DMS53 treated with DMSO at 0.1 percent for 48 hours (cell line): ENCODE results near the gene MAP3K2.

Source experiments
- DNase-seq: peaks from one replicate; lab custom pipeline; 2025; ENCODE audit not compliant: unreplicated experiment; lab: John Stamatoyannopoulos, UW

MAP3K2 gene

DNA sequence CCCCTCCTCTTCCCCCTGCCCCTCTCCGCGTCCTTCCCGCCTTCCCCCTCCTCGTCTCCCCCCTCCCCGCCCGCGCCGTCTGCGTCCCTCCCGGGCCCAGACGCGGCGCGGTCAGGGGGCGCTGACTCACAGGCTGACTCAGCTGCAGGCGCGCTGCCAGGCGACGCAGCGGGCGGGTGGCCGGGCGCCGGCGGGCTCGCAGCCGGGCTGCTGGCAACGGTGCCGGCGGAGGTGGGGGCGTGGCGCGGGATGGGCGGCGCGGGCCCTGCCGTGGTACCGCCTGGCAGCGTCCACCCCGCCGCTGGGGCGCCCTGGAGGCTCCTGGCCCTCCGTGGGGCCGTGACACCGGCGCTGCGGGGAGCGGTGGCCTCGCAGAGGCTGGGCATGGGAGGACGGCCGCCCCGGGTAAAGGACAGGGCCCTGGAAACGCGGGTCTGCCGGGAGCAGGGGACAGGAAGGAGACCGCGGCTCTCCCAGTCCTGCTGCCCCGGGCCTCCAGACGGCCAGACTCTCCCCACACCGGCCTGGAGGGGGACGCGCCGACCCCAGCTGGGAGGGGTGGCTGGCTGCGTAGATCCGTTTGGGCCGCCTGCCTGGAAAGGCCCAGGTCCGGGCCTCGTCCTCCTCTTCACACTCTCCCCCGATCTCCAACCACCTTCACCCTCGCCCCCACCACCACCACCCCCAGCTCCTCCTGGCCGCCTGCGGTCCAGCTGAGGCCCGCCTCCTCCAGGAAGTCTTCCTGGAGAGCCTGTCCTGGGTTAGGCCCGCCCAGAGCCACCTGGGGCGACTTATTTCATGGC lies 20.4 kb upstream of the MAP3K2 start:
- peak; percentile 84 for DNase-seq

DNA sequence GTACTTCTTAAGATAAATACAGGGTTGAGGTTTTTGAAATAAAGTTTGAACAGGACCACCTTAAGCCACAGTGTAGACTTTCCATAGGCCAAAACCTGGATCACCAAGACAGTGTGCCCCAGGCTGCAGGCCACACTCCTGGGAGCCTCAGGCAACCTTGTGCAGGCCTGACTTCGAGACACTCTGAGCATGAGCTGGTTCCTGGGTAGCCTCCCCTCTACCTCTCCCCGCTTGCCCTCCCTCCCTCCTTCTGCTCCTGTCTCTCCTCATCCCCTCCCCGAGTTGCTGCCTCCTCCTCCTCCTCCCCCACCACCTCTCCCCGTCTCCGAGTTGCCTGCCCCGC lies 19.9 kb upstream of the MAP3K2 start:
- peak; percentile 83 for DNase-seq

DNA sequence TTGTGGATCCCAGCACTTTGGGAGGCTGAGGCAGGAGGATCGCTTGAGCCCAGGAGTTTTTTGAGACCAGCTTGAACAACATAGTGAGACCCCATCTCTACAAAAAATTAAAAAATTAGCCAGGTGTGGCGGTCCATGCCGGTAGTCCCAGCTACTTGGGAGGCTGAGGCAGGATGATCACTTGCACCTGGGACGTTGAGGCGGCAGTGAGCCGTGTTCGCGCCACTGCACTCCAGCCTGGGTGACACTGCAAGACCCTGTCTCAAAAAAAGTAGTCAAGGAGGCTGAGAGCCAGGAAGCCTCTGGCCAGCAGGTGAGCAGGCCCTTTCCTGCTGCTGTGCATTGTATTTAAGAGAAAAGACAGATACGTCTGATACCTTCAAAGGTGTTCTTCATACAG lies 19.3 kb upstream of the MAP3K2 start:
- no peak for DNase-seq

DNA sequence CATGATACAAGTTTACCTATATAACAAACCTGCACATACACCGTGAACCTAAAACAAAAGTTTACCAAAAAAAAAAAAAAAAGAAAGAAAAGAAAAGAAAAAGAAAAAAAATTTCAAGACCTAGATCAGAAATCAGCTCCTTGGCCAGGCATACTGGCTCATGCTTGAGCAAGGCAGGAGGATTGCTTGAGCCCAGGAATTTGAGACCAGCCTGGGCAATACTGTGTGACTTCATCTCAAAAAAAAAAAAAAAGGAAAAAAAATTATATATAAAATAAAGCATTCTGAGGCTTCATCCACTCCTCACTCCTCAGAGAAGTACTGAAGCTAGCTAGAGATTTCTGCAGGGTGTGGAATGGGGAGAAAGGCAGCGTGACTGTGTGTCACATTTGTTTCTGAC lies 18.7 kb upstream of the MAP3K2 start:
- DNase-seq = no peak

DNA sequence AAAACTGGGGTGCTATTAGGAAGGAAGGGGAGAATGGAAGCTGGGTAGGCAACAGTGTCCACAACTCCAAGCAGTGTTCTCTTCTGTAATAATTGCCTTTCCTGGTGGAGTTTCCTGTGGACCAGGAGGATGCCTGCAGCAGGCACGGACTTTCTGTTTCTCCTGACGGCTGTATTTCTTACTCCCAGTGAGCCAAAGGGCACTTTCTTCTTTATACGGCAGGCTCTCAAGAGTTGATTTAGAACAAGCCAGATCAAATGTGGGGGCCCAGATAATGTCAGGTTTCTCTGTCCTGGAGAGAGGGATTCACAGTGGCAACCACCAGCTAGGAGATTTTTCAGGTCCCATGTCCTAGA lies 17.5 kb upstream of the MAP3K2 start:
- DNase-seq = no peak

DNA sequence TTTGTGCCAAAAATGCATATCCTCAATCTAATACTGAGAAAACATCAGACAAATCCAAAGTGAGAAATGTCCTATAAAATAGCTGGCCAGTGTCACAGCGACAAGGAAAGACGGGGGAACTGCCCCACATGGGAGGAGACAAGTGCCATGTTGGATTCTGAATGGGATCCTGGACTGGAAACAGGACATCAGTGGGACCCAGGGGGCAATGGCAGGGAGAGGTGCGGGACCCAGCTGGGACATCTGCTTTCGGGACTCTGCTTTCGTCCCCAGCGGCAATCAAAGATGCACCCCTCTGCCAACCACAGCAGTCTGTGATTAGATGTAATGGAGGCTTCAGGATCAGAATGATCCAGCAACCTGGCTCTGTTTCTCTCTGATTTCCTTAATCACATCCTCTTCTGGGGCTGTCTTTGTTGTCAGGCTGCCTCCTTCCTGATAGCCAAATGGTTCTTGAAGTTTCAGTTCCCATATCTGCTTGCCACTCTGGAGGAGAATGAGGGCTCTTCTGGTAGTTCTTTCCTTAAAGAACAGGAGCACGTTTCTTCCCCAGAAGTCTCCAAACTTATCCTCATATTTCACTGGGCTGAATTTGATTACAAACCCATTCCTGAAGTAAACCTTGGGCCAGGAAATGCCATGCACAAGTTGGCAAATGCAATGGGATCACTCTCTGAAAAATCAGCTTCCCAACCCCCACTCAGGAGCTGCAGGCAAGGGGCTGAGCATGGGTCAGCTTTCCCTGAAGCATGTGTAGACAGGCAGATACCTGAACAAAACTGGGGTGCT lies 16.9 kb upstream of the MAP3K2 start:
- DNase-seq = no peak

DNA sequence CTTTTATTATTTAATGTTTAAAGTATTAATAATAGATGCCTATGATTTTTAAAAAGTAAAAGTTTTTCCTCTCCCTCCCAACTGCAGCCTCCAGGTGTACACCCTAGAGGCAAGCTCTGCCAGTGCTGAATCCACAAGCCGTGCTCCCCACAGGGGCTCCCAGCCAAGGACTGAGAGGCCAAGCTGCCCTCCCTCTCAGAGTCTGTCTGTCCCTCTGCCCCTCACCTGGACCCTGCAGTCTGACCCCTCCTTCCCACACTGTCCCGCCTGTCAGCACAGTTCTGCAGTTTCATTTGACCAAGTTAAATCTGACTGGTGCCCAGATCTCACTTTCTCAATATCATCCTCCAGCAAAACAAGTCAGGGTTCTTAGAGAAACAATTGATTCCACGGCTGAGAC lies 15.7 kb upstream of the MAP3K2 start:
- no peak for DNase-seq

DNA sequence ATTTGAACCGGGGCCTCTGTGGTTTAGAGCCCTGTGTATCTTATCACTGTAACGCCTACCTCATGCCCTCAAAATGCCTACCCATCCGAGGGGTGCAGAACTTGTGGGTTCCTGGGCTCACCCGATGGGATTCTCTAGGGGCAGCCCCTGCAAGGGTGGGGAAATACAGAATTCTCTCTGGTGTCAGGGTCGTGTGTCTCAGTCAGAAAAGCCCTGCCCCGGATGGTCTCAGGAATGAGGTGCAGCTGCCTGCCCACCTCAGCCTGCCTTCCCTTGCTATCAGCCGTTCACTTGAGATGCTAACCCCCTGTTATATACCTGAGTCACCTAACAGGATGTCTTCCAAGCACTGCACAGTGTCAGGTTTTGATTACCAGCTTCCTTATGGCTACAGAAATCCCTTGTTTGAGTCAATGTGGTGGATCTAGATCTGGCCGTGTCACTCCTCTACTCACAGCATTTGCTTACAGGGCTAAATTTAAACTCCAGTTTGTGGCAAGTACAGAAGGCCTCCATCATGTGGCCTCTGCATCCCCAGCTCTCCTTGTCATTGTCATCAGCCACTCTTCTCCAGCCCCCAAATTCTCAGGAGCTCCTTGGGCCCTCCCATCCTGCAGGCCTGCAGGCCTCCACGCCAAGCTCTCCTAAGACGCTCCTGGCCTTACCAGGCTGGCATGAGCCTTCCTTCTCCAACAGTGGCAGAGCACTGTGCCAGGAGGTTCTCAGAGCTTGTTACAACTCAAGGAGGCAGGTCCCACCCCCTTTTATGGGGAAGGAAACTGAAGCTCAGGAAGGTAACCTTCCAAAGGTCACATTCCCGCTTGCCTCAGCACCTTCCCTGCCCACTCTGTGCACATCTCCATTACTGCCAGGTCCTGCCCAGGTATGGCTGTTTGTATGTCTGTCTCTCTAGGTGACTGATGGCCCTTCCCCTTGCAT lies 14.3 kb upstream of the MAP3K2 start:
- DNase-seq = no peak

DNA sequence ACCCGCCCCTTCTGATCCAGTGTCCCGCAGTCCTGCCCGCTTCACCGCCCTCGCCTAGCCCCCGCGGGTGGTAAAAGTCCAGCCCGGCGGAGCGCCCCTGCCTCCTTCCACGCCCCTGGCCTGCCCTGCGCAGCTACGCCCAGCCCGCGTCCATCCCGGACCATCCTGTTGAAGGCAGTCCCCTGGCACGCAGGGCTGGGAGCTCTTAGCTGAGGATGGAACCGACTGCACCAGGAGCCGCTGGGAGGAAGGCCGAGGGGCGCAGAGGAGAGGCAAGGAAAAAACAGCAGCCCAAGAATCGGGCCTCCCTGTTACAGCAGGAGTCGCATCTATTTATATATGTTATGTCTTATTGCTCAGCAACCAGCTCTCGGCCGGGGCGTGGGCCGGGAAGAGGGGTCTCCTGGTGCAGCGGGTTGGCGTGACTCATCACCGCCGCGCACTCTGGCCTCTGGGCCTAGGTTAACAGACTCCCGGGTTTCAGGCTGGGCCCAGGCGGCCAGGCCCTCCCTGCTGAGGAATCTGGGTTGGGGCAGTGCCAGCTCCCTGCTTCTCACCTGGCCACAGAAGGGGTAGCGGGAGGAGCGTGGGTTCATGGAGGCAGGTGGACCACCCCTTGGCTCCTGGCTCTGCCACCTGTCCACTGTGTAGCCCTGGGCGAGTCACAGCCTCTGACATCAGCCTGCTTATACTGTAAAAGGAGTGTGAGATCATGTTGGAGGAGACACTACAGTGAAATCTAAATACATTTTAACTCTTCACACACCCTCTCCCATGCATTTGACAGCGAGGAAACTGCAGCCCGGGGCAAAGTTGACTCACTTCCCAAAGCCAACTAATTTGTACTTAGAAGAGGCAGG lies 13.4 kb upstream of the MAP3K2 start:
- no peak for DNase-seq

DNA sequence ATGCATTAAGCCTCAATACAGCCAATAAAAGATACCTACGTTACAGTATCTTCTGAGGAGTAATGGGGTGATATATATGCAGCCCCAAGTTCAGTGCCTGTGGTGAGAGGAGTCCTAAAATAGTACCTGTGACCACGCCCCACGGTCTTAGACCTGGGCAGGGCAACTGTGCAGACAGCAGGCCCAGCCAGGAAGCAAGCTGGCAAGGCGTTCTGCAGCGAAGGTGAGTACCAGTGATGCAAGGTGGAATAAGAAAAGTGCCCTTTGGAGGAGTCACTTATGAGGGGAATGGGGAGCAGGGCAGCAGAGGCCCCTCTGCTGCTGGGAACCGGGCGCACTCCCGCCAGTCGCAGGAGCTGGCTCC lies 12.7 kb upstream of the MAP3K2 start:
- DNase-seq = no peak

DNA sequence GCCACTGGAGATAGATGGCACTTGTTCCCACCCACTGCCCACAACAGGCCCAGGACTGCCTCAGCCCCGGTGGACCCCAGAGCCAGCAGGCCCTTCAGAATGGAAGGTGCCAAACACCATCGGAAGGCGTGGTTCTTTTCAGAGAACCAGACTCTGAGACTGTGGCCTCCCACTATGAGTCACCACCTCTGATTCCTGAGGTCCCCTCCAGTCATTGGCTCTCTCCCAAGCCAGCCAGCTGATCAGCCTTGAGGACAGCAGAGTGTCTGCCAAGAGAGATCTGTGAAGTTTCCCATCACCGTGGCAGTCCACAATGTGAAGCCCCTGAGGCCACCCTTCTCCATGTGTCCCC lies 10.4 kb upstream of the MAP3K2 start:
- peak; percentile 72 for DNase-seq

DNA sequence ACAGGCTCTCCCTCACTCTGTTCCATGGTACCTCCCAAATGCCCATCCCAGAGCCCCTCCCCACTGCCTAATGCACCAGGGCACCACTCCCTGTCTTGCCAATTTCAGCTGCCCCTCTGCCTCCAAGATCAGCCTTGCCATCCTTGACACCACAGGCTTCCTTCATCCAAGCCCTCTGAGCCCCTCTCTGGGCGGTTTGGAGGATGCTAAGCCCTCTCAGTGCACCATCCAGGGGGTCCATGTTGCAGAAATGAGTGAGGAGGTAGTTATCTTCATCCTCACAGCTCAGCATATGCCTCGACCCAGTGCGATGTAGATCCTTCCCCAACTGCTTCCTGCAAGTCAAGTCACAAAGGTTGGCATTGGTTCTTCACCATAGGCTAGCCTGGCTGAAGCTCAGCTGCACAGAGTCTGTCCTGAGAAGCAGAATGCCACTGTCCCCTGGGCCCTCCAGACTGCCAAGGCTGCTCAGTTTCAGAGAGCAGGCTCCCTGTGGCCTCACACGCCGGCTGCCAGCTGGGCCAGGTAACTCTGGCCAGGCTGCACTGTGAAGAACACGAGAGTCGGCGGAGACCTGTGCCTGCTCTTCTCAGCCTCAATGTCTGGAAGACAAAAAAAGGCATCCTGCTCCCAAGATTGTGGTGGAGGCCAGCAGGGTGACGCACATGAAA lies 9.9 kb upstream of the MAP3K2 start:
- no peak for DNase-seq

DNA sequence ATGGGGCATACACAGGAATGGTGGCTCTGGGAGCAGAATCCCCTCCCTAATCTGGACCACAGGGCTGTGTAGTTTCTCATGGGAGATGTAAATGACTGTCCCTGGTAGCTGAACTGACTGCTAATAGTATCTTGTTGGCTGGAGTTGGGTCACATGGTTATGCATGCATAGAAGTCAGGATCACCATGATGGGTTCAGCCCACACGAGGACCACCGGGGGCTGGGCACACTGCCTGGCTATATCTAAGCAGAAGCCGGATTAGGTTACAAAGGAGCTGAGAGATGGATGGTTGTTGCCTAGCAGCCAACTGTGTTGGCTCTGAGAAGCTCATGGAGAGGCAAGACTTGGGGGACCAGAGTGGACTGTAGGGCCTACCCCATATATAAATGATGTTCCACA lies 6.7 kb upstream of the MAP3K2 start:
- no peak for DNase-seq

DNA sequence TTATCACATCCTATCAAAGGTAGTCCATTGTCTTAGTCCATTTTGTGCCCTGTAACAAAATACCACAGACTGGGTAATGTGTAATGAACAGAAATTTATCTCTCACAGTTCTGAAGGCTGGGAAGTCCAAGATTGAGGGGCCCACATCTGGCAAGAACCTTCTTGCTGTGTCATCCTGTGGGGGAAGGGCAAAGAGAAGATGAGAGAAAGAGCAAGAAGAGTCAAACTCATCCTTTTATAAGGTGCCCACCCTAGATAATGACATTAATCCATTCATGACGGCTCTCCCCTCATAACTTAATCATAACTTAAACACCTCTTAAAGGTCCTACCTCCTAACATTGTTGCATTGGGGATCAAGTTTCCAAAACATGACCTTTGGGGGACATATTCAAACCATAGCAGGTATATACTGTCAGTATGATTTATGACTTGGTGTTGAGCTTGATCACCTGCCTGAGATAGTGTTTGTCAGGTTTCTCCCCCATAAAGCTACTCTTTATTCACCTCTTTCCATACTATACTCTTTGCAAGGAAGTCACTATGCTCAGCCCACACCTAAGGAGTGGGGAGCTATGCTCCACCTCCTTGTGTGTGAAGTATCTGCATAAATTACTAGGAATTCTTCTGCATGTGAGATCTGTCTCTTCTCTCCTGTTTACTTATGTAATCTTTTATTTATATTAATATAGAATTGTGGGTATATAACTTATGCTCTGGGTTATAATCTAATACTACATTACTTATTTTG lies 5.2 kb upstream of the MAP3K2 start:
- no peak for DNase-seq

DNA sequence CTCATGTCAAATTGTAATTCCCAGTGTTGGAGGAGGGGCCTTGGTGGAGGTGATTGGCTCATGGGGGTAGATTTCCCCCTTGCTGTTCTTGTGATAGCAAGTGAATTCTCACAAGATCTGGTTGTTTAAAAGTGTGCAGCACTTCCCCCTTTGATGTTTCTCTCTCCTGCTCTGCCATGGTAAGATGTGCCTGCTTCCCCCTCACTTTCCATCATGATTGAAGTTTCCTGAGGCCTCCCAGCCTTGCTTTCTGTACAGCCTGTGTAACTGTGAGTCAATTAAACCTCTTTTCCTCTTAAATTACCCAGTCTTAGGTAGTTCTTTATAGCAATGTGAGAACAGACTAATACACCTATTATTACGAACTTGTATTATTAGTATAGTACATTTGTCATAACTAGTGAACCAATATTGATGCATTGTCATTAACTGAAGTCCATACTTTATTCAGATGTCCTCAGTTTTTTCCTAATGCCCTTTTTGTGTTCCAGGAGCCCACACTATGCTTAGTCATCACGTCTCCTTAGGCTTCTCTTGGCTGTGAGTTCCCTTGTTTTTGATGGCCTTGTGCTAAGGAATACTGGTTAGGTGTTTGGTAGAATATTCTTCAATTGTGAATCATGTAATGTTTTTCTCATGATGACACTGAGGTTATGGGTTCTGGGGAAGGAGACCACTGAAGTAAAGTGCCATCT lies 4.5 kb upstream of the MAP3K2 start:
- no peak for DNase-seq

DNA sequence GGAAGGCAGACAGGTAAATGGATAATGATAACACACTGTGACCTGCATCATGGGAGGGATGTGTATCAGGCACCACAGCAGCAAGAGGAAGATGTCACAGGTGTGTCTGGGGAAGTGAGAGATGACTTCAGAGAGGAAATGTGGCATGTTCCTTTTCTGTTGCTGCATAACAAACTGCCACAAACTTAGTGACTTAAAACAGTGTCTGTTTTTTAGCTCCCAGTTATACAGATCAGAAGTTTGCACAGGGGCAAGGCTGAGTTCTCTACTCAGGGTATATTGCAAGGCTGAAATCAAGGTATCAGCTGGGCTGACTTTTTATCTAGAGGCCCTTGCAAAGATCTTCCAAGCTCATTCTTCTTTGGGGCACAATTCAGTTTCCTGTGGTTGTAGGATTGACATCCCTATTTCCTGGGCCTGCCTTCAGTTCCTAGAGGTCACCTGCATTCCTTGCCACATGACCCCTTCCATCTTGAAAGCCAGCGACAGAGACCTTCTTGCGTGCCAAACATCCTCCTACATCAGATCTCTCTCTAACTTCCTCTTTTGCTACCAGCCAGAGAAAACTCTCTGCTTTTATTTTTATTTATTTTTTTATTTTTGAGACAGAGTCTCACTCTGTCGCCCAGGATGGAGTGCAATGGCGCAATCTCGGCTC lies 2.1 kb upstream of the MAP3K2 start:
- no peak for DNase-seq

DNA sequence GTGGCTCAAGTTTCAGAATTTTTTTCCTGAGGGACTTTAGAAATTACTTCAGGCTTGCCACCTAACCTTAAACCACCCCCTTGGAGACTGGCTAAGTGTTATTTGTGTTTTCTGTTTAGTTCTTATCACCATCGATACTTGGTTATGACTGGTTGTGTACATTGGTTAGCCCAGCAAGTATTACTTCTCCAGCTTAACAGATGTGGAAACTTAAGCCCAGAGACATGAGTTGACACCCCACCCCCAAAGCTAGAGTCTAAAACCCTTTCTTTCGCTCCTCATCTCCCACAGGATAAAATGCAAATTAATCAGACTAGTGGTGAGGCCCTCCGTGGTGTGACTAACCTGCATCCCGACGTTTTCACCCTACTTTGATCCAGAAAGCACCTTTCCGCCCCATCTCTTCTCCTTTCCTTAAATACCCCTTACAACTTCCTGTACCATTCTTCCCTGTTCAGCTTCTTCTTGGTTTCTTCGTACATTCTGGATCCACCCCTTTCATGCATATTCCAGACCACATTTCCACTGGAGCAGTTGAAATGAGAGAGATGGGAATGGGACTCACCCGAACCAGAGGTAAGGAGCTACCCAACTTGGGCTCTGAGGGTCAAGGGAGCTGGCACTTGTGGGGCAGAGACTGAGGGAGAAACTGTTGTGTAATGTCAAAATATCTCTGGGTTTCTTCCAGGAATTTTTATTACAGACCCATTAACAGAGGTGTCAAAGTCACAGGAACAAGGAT lies 819 bp upstream of the MAP3K2 start:
- no peak for DNase-seq
